GM19452 (cell line): ENCODE results near the gene DCUN1D3.

Experiments
- ATAC-seq: cut with Tn5 transposase; IDR thresholded peaks from one replicate; pipeline ENCODE4 v1.9.1; 2021; ENCODE audit not compliant: unreplicated experiment

Gene DCUN1D3

DNA sequence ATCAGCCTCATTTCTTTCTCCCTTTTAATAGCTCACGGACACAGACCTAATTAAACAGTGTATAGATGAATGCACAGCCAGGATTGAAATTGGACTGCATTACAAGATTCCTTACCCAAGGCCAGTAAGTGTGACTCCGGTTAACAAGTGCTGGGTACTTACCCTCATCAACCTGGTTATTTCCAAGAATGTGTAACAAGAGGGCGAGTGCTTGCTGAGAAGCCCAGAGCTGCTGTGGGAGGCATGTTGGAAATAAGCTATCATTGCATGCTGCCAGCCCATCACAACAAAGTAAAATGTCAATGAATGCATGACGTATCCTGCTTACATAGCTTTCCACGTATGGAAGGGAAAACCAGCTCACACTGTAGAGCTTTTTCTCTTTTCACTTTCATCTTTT is 19.9 kb upstream of the DCUN1D3 start:
- no peak for ATAC-seq

- ATAC-seq: no peak
Measured at GRCh38 chr16:20918486-20919239, 18.5 kb upstream of the DCUN1D3 start.

GRCh38 chr16:20916942-20917341 is 16.8 kb upstream of the DCUN1D3 start:
- ATAC-seq: no peak

GRCh38 chr16:20916289-20916688 is 16.1 kb upstream of the DCUN1D3 start:
- no peak for ATAC-seq

- no peak for ATAC-seq
Measured at GRCh38 chr16:20911361-20911760, 11.2 kb upstream of the DCUN1D3 start.

GRCh38 chr16:20910781-20911321 is 10.7 kb upstream of the DCUN1D3 start:
- ATAC-seq: no peak

- no peak for ATAC-seq
Measured at GRCh38 chr16:20906341-20907255, 6.4 kb upstream of the DCUN1D3 start.

DNA sequence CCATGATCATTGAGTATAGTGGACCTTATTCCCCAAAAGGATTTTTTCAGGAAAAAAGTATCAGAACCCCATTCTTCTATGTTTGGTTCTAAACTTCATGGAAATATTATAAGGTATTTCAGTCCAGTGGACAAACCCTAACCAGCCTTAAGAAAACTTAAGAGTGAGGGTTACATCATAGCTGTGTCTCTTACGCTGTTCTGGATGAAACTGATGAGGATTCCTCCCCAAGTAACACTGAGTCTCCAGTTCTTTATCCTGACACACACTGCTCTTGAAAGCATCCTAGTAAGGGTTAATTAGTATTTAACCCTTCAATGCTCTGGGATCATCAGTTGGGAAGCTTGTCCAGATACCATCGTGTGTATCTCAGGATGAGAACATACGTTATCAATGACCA is 5.4 kb upstream of the DCUN1D3 start:
- no peak for ATAC-seq

DNA sequence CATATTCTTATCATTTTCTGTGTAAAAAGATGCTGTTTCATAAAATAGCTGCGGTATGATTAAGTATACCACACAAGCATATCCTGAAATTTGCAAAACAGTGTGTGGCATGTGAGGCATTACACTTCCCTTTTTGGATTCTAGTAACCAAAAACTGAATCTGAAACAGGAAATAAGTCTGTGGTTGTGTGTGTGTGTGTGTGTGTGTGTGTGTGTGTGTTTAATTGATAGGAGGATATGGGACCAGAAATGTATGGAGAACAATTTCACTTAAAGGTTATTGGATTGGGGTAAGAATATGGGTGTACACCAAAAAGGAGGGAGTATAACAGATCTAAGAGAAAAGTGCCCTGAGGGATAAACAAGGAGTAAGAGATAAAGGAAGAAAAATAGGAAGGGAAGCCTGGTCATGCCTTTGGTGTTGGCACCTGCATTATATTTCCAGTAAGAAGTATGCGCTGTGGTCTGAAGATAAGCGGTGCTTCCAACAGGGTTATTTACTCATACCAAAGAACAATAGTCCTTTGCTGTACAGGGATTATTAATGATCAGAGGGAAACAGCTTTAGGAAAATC is 4.4 kb upstream of the DCUN1D3 start:
- ATAC-seq: no peak

DNA sequence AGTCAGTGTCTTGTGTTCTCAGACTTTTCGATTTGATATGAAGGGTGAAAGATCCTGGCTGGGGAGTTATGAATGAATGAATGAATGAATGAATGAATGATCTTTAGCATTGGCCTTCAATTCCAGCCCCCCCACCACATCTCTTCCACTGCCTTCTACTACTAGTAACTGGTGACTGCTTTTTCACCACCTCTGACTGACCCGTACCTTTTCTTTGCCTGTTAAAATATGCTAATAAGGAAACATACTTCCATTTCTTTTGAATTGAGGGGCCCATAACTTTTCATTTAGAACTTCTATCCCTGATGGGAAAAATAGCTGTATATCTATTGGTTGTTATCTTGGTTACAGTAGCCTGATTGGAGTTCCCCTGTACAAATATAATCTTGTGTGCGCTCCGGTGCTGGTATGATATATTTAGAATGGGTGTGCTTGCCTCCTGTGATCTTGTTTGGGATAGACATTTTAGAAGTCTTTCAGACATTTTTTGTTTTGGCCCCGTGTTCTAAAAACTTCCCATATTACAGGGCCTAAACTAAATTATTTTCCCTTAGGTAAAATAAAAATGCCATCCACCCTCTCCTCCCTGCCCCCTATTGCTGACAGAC is 3.8 kb upstream of the DCUN1D3 start:
- no peak for ATAC-seq

DNA sequence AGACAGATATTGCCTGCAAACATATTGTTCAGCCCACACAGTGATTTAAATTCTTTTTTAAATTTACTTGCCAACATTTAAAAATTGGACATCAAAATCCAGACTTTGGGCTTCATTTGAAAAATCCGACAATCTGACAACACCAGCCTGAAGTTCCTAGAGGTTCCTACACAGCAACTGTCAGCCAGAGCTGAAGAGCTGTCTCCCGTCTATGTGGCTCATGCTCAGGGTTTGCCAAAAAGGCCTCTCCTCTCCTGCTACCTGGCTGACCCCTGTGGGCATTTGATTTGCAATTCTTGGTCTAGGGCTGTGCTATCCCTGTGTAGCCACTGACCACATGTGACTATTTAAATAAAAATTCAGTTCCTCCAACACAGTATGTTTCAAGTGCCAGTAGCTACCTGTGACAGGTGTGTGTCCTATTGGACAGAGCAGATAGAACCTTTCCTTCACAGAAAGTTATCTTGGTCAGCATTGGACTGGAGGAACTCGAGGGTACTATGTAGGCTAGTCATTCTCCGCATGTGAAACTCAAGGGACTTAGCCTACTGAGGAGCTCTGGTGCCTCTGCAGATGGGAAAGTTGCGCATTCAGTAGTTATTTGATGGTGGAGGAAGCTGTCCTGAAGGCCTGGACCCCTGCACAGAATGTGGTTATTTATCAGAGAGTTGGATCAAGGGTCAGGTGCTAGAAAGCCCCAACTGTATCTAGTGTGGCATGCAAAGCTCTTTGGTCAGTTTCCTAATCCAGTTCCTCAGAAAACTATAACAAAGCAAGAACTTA is 3.1 kb upstream of the DCUN1D3 start:
- no peak for ATAC-seq

- ATAC-seq: no peak
Measured at GRCh38 chr16:20902426-20902825, 2.3 kb upstream of the DCUN1D3 start.

DNA sequence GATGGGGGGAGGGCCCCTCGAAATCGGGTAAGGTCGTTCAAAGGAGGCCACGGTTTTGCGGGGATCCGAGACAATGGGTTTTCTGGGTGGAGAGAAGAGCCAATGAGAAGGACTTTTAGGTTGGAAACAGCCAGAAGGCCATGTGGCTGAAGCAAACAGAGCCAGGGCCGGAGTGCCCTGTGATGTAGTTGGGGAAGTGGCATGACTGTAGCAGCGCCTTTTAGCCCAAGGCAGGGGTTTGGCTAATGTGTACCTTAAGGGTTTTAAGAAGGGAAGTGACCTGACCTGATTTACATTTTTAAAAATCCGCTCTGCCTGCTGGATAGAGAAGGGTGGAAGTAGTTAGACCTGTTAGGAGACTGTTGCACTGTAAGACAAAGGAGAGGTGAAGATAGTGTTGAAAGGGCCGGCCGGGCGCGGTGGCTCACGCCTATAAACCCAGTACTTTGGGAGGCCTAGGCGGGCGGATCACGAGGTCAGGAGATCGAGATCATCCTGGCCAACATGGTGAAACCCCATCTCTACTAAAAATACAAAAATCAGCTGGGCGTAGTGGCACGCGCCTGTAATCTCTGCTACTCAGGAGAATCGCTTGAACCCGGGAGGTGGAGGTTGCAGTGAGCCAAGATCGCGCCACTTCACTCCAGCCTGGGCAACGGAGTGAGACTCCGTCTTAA is 1.4 kb upstream of the DCUN1D3 start:
- ATAC-seq: no peak

DNA sequence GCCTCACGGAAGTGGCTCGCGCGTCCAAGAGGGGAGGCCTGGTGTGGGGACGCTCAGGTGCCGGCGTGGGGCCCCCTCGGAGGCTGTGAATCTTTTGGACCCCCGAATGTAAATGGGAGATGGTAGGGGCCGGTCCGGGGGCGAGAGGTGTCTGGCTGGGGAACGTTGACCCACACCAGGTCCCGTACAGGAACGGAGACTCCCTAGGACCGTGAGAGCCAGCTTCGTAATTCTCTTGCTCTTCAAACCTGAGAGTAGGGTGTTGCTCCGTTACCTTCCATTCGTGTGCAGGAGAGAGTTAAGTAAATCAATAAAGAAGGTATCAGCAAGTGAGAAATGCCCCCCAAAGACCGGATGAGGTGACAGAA is 894 bp upstream of the DCUN1D3 start:
- ATAC-seq: peak; percentile 1

DNA sequence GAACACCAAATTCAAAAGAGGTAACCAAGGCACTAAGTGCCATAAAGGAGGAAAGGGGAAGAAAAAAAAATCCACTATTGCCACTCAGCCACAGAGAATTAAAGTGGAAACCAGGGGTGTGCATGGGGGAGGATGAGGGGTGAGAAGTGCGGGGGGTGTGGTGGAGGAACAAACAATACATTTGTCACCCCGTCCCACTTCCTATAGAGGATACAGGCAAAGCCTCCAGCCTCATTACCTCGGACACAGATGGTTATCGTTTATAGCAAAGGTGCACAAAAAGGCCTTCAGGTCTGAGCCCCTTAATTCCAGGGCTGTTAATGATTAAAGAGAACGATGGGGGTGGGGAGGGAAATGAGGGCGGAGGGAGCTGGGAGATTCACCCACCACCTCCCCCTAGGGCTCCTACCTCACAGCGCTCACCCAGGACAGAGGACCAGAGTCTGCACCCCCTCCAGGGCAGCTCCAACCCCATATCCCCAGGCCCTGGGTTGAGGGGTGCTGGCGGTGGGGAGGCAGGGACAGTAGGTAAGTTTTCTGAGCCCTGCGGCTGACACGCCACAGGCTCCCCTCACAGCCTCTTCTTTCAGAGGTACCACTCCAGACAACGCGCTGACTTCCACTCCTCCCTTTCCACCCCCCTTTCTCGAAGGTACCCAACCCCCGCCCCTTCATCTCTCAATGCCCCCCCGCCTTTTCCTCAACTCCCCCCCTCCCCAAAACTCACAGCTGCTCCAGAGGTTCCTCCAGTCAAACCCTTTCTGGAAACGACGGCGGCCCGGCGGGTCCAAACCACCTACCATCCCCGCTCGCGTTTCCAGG is 470 bp downstream of the DCUN1D3 start:
- no peak for ATAC-seq

DNA sequence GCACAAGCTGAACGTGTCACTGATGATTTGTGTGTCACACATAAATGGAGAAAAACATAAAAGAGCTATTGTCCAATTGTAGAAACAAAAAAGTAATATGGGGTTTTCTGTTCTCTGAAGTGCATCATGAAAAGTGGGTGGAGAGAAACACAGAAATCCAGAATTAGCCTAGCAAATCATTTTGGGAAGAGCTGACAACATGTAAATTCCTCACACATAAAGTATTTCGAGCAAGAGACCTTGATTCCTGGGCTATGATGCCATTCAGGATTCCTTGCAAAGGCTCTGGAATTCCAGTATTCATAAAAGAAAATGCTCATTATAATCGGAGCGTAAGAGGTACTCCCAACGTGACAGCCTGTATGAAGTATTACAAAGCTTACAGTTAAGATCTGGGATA is 1.1 kb downstream of the DCUN1D3 start:
- ATAC-seq: no peak

DNA sequence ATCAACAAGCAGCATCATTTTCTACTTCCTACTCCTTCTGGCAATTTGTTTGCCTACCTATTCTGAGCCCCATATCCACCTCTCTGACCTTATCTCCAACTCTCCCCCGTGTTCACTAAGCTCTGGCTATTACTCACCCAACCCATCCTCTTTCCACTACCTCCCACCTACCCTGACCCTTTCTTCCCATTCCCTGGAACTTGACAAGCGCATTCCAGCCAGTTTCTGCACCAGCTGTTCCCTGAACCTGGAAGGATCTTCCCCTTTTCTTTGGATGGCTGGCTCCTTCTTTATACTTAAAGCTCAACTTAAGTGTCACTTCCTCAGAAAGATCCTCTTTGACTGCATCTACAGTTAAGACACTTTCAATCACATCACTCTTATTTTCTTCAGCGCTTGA is 2.2 kb downstream of the DCUN1D3 start:
- ATAC-seq: no peak

DNA sequence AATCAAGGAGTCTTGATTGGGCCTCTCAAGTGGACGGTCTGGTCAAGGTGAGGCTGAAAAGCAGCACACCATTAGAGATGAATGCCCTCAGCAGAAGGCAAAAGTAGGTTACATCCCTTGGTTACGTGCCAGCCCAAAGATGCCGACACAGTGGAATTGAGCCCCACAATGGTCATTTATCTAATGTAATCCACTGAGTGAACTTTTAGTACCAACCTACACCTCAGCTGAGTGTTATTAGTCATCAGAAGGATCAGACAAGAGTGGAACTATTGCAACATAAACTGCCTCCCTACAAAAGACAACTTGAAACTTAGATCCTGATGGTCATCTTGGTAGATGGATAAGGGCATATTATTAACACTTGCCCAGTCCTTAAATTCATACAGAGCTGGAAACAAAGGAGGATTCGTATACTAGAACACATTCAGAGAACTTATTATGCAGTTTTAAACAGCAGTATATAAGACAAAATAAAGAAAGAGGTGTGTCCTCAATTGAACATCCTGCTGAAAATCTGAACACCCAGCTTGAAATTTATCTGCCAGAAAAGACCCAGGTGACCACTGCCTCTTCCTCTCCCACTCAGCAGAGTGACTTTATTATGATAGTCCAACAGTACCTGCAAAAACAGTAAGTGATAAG is 2.8 kb downstream of the DCUN1D3 start:
- ATAC-seq: no peak

- ATAC-seq: no peak
Measured at GRCh38 chr16:20894388-20894787, 5.8 kb downstream of the DCUN1D3 start.
